ENCODE data around the gene PCDH19.

- TF ChIP-seq CTCF (IDR thresholded peaks at IDR 0.05 in 4 of 5, conservative IDR thresholded peaks at IDR 0.05 in 1 of 5) (no peak), POLR2A (IDR thresholded peaks at IDR 0.05) (no peak)
These were observed 113.8 kb downstream of the PCDH19 start for GRCh38 chrX:100296183-100296753.

Measured in gastrocnemius medialis (tissue), 4 donors.